GM18505 (cell line): ENCODE measurements around the gene THOC2.
"Not testable (repeated sequence)": the region's sequence is repeated elsewhere in the genome, so short reads cannot be mapped to it uniquely, and the experiment has no call there.

ENCODE experiments used
- ATAC-seq: cut with Tn5 transposase; IDR thresholded peaks from one replicate; pipeline ENCODE4 v1.9.1; 2021; ENCODE audit not compliant: unreplicated experiment
- POLR2A ChIP-seq: IDR thresholded peaks from 4 replicates; pipeline ENCODE4 v1.6.1; 2011; ENCODE audit warnings: borderline replicate concordance; ENCODE audit not compliant: insufficient read depth, insufficient read length; ENCODE audit errors: extremely low read depth

Gene THOC2

DNA sequence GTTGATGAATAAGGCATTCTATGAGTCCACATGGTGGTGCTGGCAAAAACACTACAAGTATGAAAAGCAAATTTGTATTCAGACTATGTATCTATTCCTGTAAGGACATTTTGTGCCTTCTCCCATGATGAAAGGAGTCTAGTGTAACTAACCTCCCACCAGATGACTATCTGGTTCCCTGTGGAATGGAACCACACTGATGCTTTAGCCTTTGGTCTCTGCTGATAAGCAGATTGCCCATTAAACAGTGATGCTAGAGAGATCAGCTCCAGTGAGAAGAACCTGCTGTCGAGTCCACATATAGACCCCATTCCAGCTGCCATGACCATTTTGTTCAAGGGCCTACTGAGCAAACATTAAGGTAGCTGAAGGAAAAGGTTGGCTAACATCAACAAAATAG, 10.5 kb upstream of the THOC2 start:
- no peak for TF ChIP-seq POLR2A
- no peak for ATAC-seq

- no peak for TF ChIP-seq POLR2A
- ATAC-seq, result no peak
Measured at GRCh38 chrX:123742440-123742839, 9.6 kb upstream of the THOC2 start.

GRCh38 chrX:123740536-123740935, 7.7 kb upstream of the THOC2 start:
- no peak for TF ChIP-seq POLR2A
- no peak for ATAC-seq

- TF ChIP-seq POLR2A, result no peak
- ATAC-seq, result no peak
Measured at GRCh38 chrX:123740006-123740405, 7.2 kb upstream of the THOC2 start.

GRCh38 chrX:123739474-123739873, 6.6 kb upstream of the THOC2 start:
- TF ChIP-seq POLR2A, result no peak

GRCh38 chrX:123738378-123738940, 5.6 kb upstream of the THOC2 start:
- no peak for ATAC-seq

More at GRCh38 chrX:123739474-123739873, 6.6 kb upstream of the THOC2 start:
- ATAC-seq, result no peak

GRCh38 chrX:123736333-123736921, 3.6 kb upstream of the THOC2 start:
- no peak for ATAC-seq
- TF ChIP-seq POLR2A, result no peak

More at GRCh38 chrX:123738378-123738940, 5.6 kb upstream of the THOC2 start:
- TF ChIP-seq POLR2A, result no peak

DNA sequence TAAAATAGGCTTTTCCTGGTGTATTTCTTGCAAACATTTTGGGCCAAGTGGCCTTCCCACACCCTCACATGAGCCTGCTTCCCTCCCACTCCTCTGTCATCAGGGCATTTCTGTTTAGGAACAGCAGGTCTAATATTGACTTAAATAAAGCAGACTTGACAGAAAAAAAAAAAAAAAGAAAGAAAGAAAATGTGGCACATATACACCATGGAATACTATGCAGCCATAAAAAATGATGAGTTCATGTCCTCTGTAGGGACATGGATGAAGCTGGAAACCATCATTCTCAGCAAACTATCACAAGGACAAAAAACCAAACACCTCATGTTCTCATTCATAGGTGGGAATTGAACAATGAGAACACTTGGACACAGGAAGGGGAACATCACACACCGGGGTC, 2.3 kb upstream of the THOC2 start:
- ATAC-seq, result not testable (repeated sequence)

DNA sequence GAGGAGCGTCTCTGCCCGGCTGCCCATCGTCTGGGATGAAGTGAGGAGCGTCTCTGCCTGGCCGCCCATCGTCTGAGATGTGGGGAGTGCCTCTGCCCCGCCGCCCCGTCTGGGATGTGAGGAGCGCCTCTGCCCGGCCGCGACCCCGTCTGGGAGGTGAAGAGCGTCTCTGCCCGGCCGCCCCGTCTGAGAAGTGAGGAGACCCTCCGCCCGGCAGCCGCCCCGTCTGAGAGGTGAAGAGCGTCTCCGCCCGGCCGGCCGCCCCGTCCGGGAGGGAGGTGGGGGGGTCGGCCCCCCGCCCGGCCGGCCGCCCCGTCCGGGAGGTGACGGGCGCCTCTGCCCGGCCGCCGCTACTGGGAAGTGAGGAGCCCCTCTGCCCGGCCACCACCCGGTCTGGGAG, 1.2 kb upstream of the THOC2 start:
- ATAC-seq, result not testable (repeated sequence)

- peak; percentile 18 for ATAC-seq
- no peak for TF ChIP-seq POLR2A
Measured at GRCh38 chrX:123731987-123732669, 724 bp downstream of the THOC2 start.

DNA sequence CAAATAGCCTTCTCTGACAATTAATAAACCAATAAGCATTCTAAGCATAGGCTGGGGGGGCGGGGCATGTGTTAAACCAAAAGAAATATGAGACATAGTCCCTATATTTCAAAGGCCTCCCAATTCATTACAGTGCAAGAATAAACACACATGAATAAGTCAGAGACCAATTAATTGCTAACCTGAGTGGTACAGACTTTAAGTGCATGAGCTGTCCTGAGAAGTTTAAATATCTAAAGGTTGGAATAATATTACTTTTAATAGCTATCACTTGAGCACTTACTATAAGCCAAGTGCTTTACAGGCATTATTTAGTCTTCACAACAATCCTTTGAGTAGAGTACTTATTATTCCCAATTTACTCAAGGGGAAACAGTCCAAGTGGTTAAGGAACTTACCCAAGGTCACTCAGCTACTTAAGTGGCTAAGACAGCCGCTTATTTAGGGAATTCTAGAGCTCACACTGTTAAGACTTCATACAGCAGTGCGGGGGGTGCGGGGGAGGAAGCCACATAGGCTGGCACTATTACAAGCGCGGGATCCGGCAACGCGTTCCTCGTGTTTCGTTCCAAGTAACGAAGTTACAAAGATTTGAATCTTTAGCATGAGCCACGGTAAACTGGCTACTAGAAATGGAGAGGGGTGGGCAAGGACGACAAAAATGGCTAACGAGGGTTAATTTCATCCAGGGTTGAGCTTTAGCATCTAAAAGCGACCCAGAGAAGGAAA, 1.4 kb downstream of the THOC2 start:
- TF ChIP-seq POLR2A, result no peak
- ATAC-seq, result no peak

DNA sequence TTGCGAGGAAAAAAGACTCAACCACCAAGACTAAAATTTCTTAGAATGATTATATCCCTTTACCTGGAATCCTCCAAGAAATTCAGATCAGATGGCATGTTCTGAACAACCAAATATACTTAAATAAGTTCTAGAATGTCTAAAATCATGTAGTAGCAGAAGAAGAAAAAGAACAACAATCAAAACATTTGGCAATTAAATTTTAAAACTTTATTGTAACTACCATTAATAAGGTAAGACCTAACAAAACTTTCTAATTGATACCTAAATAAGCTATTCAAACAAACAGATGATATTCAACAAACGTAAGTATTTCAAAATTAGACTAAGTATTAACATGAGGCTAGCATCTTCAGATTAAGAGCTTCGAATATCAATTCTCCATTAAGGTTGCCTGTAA, 4.3 kb downstream of the THOC2 start:
- no peak for TF ChIP-seq POLR2A
- ATAC-seq, result no peak

DNA sequence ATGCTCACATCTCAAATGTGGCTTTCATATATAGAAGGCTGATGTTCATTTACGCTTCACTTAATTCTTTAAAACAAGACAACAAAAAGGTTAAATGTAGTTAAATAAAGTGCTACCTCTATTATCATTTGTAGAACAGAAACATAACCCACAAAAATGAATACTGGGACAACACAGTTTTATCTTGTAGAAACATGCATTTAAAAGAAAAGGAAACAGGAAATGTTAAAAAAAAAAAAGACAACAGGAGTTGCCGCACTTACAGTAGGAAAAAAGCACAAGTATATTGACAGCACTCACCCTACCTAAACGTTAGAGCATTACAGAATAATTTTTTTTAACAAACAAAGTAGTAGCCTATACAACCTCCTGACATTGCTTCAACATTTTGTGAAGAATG, 4.8 kb downstream of the THOC2 start:
- no peak for TF ChIP-seq POLR2A
- ATAC-seq, result no peak

- ATAC-seq, result not testable (repeated sequence)
Measured at GRCh38 chrX:123722193-123722592, 10.7 kb downstream of the THOC2 start.
